8988T (cell line): ENCODE measurements around the gene ADGRG6.

Experiments used
- DNase-seq: peaks from one replicate; pipeline ENCODE4 v3.0.0; 2011

ADGRG6 gene

DNA sequence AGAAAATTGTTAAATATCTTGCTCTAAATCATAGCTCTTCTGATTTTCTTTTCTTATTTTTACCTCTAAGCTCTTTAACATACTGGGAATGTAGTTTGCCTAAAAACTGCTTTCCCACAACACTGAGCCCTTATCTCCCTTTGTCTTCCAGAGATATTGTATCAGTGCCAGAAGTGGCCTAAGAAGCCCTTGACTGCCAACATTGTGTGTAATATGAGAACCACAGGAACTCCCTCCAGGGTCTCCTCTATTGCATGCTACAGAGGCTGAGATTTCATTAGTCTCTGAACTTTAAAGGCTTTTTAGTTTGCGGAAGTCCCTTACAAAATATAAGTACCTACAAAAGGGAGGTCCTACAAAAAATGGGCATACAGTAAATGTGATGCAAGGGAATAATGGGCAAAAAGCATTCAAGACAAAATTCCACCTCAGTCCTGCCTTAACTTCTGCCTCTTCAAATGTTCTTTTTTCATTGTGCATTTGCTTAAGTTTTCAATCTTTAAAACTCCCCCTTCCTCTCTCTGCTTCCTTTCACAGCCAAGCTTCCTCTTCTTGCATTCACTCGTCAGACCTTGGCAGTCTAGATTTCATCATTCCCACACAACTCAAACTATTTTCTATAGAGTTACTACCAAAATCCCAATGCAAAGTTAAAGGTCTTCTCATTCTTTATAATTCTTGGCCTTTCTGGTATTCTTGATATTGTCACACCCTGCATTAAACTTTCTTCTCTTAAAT lies 76.5 kb downstream of the ADGRG6 start:
- DNase-seq = no peak

- DNase-seq = no peak
Observed at GRCh38 chr6:142380626-142381025, 78.8 kb downstream of the ADGRG6 start.

GRCh38 chr6:142381181-142381580 lies 79.4 kb downstream of the ADGRG6 start:
- no peak for DNase-seq

DNA sequence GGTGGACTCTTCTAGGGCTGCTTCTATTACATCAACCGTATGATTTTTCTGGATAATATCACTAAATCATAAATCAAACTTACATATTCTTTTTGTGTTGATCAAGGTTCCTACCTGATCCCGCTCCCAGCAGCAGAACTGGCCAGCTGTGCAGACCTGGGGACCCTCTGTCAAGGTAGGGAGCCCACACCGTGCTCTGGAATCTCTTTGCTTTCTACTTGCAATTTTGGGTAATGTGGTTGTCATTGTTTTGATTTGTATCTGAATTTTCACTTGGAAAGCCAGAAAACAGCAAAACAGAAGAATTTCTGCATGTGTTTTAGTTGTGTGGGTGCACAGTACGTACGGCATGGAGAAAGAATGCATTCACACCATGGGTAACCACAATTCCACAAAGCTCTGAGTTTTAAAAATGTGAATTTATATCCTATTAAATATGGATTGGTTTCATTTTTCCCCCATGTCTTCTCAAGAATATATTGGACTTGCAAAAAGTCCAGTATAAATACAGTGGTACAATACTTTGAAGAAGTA lies 80.1 kb downstream of the ADGRG6 start:
- no peak for DNase-seq

GRCh38 chr6:142384519-142385254 lies 82.9 kb downstream of the ADGRG6 start:
- no peak for DNase-seq

GRCh38 chr6:142385352-142385751 lies 83.5 kb downstream of the ADGRG6 start:
- DNase-seq = no peak

DNA sequence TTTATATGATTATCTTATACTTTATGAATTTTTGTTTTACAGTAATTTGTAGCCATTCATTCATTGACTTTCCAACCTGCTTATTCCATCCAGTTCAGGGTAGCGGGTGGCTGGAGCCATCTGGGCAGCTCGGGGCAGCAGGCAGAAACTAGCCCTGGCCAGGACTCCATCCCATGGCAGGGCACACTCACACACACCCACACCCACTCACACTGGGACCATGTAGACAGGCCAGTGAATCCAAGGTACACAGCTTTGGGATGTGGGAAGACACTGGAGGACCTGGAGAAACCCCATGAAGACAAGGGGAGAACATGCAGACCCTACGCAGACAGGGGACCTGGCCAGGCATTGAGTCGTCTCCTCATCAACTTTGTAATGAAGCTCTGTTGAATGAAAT lies 84.8 kb downstream of the ADGRG6 start:
- DNase-seq = no peak

DNA sequence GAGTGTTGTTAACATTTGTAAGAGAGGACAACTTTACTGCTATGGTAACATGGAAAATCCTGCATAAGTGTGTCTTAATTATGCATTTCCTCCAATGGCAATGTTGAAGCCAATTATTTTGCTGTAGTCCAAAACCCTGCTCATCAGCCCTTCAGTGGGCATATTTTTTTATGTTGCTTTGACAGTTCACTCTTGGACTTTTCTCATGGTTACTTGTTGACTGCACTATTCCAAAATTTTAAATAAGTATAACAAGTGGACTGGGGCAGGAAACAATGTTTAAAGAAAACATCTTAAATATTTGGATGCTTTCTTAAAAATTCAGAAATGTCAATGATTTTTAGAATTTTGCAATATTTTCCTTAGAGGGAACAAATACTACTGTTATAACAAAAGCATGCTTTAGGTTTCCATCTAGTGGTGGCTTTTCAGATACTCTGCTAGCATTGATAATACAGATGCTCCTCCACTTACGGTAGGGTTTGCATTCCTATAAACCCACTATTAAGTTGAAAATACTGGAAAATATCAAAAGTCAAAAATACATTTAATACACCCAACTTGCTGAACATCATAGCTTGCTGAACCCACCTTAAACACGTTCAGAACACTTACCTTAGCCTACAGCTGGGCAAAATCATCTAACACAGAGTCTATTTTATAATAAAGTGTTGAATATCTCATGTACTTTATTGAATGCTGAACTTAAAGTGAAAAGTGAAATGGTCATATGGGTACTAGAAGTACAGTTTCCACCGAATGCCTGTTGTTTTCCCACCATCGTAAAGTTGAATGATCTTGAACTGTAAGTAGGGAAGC lies 86.4 kb downstream of the ADGRG6 start:
- DNase-seq = no peak

- no peak for DNase-seq
Observed at GRCh38 chr6:142395266-142395665, 93.5 kb downstream of the ADGRG6 start.

GRCh38 chr6:142395768-142396231 lies 94.0 kb downstream of the ADGRG6 start:
- DNase-seq = no peak

- no peak for DNase-seq
Observed at GRCh38 chr6:142398353-142398752, 96.5 kb downstream of the ADGRG6 start.

DNA sequence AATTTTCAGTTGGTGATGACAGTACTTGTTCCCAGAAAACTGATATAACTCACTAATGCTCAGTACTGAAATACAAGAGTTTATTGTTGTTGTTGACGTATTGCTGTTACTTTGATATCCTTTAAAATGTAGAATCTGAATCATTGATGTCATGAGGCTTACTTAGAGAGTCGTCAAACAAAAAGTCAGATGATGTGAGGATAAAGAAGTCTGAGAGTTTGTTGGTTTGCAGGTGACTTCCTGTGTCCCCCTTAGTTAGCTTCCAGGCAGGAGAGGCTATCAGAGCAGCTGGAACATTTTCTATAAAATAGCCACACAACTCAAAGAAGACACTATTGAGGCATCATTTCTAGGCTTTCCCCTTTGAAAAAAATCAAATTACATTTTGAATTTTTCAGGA lies 97.9 kb downstream of the ADGRG6 start:
- DNase-seq = no peak

DNA sequence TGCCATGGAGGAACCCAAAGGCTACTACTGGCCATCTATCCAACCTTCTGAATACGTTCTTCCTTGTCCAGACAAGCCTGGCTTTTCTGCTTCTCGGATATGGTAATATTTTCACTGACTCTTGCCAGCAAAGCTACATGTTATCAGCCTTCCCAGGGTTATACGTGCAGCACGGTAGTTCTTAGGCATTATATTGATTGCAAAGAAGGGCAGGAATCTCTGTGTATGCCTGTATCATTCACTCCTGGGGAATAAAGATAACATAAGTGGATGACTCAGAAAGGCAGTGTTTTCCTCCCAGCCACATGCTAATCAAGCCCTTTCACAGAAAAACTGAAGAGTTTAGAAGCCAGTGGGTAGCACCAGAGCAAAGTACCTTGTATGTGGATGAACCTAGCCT lies 98.7 kb downstream of the ADGRG6 start:
- no peak for DNase-seq

DNA sequence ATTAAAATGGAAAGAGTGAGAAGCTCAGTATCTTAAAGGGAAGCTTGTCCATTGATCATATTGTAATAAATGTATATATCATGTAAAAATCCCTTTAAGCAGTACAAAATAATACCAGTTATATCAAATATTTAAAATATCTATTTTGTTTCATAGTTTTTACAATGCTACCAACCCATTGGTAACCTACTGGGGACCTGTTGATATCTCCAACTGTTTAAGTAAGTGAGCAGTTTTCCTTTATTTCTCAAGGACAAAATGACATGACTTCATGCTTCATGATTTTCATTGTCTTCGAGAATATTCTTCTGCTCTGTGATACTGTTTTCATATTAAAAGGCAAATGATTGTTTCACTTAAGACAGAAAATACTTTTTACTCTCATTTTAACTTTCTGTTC lies 100.0 kb downstream of the ADGRG6 start:
- DNase-seq = no peak

- DNase-seq = no peak
Observed at GRCh38 chr6:142404751-142405150, 102.9 kb downstream of the ADGRG6 start.

DNA sequence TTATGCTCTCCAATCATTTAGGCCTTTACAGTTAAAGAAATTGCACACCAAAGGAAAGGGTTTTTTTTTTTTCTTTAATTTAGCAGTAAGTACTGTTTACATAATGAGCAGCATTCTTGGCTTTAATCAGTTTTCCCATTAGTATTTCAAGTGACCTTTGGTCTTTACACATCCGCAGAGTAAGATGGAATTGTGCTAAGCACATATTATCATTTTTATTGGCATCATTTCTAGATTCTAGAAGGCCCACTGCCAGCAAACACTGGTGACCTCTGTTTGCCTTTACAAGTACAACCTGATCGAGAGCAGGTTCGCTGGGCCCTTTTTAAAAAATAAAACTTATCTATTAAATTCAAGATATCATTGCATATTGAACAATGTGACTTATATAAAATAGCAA lies 104.3 kb downstream of the ADGRG6 start:
- DNase-seq = no peak

DNA sequence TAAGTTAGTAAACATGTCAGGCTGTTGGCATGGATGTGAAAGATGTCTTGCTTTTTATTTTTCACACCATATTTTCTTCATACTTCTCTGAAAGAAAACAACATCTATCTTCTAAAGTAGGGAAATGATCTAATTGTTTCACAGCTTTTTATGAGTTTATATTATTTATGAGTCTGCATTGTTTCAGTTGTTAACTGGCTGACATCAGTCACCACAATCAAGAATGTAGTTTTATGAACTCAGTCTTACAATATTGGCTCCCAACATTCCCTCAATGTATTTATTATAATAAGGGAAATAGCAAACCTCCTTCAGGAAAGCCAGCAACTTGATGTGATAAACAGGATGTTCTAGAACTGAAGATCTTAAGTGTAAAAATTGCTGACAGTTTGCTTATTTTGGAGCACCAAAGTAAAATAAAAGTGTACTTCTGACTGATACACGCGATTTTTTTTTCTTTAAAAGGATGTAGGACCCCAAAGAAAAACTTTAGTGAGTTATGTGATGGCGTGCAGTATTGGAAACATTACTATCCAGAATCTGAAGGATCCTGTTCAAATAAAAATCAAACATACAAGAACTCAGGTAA lies 106.0 kb downstream of the ADGRG6 start:
- no peak for DNase-seq

- no peak for DNase-seq
Observed at GRCh38 chr6:142408409-142408808, 106.6 kb downstream of the ADGRG6 start.

DNA sequence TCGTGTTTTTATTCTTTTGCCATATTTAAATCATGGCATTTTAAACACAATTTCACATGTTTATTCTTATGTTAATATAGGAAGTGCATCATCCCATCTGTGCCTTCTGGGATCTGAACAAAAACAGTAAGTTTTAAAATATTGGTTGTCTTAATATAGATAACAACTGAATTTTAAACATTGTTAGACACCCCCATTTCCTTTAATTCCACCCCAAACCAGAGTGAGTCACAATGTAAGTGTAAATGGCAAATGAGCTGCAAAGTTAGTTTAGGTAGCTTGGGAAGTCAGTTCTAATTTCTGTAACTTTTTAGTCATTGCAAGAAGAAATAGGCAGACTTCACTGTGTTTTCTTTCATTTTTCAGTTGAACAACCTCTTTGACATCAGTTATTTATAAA lies 108.0 kb downstream of the ADGRG6 start:
- DNase-seq = no peak

GRCh38 chr6:142411145-142411544 lies 109.3 kb downstream of the ADGRG6 start:
- no peak for DNase-seq

- no peak for DNase-seq
Observed at GRCh38 chr6:142412241-142412640, 110.4 kb downstream of the ADGRG6 start.

DNA sequence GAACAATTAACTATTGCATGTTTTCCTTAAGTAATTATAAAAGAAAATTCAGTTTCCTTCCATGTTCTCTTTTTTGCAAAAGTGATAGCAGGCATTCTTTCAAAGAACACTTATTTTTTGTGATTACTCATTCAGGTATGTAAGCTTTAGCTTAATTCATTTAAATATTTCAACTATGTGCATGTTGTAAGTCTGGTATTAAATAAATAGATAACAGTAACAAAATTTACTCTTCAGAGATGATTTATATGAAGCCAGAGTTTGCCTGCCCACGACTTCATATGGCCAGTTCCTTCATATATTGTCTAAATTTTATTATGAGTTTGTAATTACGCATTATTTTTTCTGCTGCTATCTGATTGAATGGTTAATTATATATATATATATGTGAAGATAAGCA lies 110.9 kb downstream of the ADGRG6 start:
- no peak for DNase-seq

DNA sequence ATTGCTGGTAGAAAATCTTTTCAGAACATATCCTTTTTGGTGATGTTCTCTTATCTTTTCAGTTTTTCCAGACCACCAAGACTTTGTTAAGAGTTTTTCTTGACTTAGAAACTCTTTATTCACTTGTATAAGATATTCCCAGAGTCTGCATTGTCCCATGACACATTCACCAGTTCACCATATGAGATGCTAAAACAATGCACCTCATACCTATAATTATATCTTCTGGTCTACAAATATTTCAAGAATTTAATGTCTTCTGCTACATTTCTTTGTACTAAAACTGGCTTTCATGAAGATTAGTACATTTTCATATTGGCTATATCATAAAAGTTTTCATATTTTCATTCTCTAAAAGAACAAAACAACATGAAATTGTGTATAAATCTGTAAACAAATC lies 111.3 kb downstream of the ADGRG6 start:
- DNase-seq = no peak
